Panc1 (cell line): ENCODE data around the gene MYO16. TPM values are rescaled to one million over a fixed set of nuclear protein-coding genes. Genes with fewer than 3 reads are reported as not detected.

Source experiments
- ATAC-seq: fragments of 200-7000 bp; cut with Tn5 transposase; 2 replicates; pipeline ENCODE4 v1.9.1; 2020; ENCODE audit warnings: mild to moderate bottlenecking, moderate library complexity
- BruUV-seq: library from RNA; stranded (reverse); fragments of 400-500 nt; replicated peaks from 2 replicates; lab custom pipeline; 2021; lab: Mats Ljungman, UMichigan
- CTCF ChIA-PET: fragments of 300-600 bp; sonication (Branson Sonifier 250); formaldehyde crosslinking; loops from one replicate; lab custom pipeline; 2022; ENCODE audit warnings: antibody characterized with exemption; lab: Charles Lee
- POLR2A ChIA-PET: fragments of 300-600 bp; sonication (Branson Sonifier 250); formaldehyde crosslinking; loops from one replicate; lab custom pipeline; 2022; ENCODE audit warnings: antibody characterized with exemption; lab: Charles Lee
- DNase-seq: peaks from one replicate; pipeline ENCODE4 v3.0.0-alpha.2; 2010; ENCODE audit warnings: low read depth, low spot score
- H3K27ac ChIP-seq: 2 replicates; pipeline ENCODE4 v1.5.1; 2011; ENCODE audit warnings: mild to moderate bottlenecking, low read length, inconsistent platforms
- H3K27me3 ChIP-seq: fragments of 200-500 bp; sonication (Bioruptor generic); 2 replicates; pipeline ENCODE4 v1.6.0; 2014; ENCODE audit warnings: low read length, inconsistent platforms; ENCODE audit not compliant: control insufficient read depth, insufficient read depth
- H3K36me3 ChIP-seq: fragments of 200-500 bp; sonication (Bioruptor generic); 2 replicates; pipeline ENCODE4 v1.5.1; 2014; ENCODE audit warnings: inconsistent platforms, mild to moderate bottlenecking, low read length, moderate library complexity; ENCODE audit not compliant: control insufficient read depth, insufficient read depth
- H3K4me1 ChIP-seq: 2 replicates; pipeline ENCODE4 v1.5.1; 2011; ENCODE audit warnings: inconsistent platforms, mild to moderate bottlenecking, low read length, moderate library complexity; ENCODE audit not compliant: control insufficient read depth, insufficient read depth
- H3K4me3 ChIP-seq, 2 experiments: 2 replicates each; pipeline ENCODE4 v1.5.1; 2011 to 2012; ENCODE audit warnings: low read depth in 2 of 2, low read length in 2 of 2, mild to moderate bottlenecking in 2 of 2, inconsistent platforms in 1 of 2, moderate library complexity in 1 of 2
- H3K9me3 ChIP-seq: fragments of 200-500 bp; sonication (Bioruptor generic); 2 replicates; pipeline ENCODE4 v1.5.1; 2014; ENCODE audit warnings: low read depth, mild to moderate bottlenecking, inconsistent platforms, low read length, moderate library complexity; ENCODE audit not compliant: control insufficient read depth, insufficient read depth
- POLR2AphosphoS5 ChIP-seq: IDR thresholded peaks from 2 replicates; pipeline ENCODE4 v1.6.1; 2012; ENCODE audit warnings: mild to moderate bottlenecking, low read depth, low read length, moderate library complexity
- SIN3A ChIP-seq: IDR thresholded peaks from 2 replicates; pipeline ENCODE4 v1.6.1; 2012; ENCODE audit warnings: low read depth, mild to moderate bottlenecking, low read length, moderate library complexity, borderline replicate concordance; ENCODE audit not compliant: insufficient read depth
- TCF7L2 ChIP-seq: IDR thresholded peaks from 2 replicates; pipeline ENCODE4 v1.6.1; 2011; ENCODE audit warnings: mild to moderate bottlenecking, low read depth, low read length, inconsistent platforms
- in situ Hi-C: cut with HindIII; loops from 2 replicates; pipeline ENCODE4 v1.10.0; 2016; ENCODE audit warnings: low sequenced_read_pairs, low pct_unique_long_range_greater_than_20kb
- intact Hi-C: fragments of 100-400 bp; cut with micrococcal nuclease; formaldehyde crosslinking; loops from one replicate; pipeline ENCODE4 v1.10.0; 2022; ENCODE audit not compliant: unreplicated experiment
- total RNA-seq: library from RNA; stranded (reverse); gene quantifications from one replicate; pipeline ENCODE4 v1.2.1, GENCODE V29; 2021; ENCODE audit not compliant: unreplicated experiment
- TF ChIP-seq, protein P1 (sequence below): fragments of 450-650 bp; IDR thresholded peaks from 2 replicates; pipeline ENCODE4 v1.5.1; 2017; ENCODE audit warnings: mild to moderate bottlenecking
- TF ChIP-seq, protein P2 (sequence below), 2 experiments: IDR thresholded peaks; 2 replicates each; pipeline ENCODE4 v1.6.1; 2011 to 2012; ENCODE audit warnings: low read depth in 2 of 2, control low read depth in 1 of 2, low read length in 1 of 2, mild to moderate bottlenecking in 1 of 2, moderate library complexity in 1 of 2; ENCODE audit not compliant: insufficient read depth in 1 of 2

The MYO16 gene
- total RNA-seq, 1 experiment from 2014 or later: 0.08 TPM

DNA sequence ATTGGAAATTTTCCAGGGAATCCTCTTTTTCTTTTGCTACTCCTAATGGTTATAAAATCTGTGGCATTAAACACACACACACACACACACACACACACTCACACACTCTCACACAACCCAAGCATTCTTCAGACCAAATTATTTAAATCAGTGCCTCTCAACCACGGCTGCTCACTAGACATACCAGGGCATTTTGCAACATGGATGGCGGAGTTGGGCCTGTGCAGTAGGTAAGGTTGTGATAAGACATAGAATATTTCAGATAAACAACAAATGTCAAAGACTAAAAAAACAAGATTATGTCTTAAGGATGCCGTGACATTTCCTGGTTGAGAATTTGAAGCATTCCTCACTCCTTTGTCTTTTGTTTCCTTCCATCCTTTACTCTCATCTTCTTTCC is 443.1 kb downstream of the MYO16 start:
- ChIA-PET CTCF (interaction anchor here (0.7 kb wide), 1 partner anchor 398 kb away, joined by 3 read pairs; no protein-coding TSS in a partner anchor), POLR2A (no interaction called here)
- no peaks in the 10 kb centered on the region for H3K4me1 ChIP-seq
- no peaks in the 10 kb centered on the region for H3K9me3 ChIP-seq
- H3K27ac ChIP-seq: no peak overlapping the region
- intact Hi-C loops (no loop called here), in situ Hi-C loops (no loop called here)
- BruUV-seq: no TSS peak
- no peak for ATAC-seq
- H3K4me3 ChIP-seq: no peak overlapping the region
- DNase-seq: no peak
- no peaks in the 10 kb centered on the region for H3K27me3 ChIP-seq
- no peaks in the 10 kb centered on the region for H3K36me3 ChIP-seq
- TF ChIP-seq POLR2AphosphoS5 (no peak), TCF7L2 (no peak), SIN3A (no peak)
- TF ChIP-seq, protein P1, sequence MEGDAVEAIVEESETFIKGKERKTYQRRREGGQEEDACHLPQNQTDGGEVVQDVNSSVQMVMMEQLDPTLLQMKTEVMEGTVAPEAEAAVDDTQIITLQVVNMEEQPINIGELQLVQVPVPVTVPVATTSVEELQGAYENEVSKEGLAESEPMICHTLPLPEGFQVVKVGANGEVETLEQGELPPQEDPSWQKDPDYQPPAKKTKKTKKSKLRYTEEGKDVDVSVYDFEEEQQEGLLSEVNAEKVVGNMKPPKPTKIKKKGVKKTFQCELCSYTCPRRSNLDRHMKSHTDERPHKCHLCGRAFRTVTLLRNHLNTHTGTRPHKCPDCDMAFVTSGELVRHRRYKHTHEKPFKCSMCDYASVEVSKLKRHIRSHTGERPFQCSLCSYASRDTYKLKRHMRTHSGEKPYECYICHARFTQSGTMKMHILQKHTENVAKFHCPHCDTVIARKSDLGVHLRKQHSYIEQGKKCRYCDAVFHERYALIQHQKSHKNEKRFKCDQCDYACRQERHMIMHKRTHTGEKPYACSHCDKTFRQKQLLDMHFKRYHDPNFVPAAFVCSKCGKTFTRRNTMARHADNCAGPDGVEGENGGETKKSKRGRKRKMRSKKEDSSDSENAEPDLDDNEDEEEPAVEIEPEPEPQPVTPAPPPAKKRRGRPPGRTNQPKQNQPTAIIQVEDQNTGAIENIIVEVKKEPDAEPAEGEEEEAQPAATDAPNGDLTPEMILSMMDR: no peak
- TF ChIP-seq, protein P2, sequence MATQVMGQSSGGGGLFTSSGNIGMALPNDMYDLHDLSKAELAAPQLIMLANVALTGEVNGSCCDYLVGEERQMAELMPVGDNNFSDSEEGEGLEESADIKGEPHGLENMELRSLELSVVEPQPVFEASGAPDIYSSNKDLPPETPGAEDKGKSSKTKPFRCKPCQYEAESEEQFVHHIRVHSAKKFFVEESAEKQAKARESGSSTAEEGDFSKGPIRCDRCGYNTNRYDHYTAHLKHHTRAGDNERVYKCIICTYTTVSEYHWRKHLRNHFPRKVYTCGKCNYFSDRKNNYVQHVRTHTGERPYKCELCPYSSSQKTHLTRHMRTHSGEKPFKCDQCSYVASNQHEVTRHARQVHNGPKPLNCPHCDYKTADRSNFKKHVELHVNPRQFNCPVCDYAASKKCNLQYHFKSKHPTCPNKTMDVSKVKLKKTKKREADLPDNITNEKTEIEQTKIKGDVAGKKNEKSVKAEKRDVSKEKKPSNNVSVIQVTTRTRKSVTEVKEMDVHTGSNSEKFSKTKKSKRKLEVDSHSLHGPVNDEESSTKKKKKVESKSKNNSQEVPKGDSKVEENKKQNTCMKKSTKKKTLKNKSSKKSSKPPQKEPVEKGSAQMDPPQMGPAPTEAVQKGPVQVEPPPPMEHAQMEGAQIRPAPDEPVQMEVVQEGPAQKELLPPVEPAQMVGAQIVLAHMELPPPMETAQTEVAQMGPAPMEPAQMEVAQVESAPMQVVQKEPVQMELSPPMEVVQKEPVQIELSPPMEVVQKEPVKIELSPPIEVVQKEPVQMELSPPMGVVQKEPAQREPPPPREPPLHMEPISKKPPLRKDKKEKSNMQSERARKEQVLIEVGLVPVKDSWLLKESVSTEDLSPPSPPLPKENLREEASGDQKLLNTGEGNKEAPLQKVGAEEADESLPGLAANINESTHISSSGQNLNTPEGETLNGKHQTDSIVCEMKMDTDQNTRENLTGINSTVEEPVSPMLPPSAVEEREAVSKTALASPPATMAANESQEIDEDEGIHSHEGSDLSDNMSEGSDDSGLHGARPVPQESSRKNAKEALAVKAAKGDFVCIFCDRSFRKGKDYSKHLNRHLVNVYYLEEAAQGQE (IDR thresholded peaks at IDR 0.05; ENCODE audit: insufficient read depth in 1 of 2, low read depth in 2 of 2, low read length in 1 of 2): no peak

DNA sequence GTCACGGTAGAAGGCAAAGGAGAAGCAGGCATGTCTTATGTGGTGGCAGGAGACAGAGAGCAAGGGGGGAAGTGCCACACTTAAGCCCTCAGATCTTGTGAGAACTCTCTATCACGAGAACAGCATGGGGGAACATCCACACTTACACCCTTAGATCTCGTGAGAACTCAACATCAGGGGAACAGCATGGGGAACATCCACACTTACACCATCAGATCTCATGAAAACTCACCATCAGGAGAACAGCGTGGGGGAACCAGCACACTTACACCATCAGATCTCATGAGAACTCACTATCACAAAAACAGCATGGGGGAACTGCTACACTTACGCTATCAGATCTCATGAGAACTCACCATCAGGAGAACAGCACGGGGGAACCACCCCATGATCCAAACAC is 445.0 kb downstream of the MYO16 start:
- POLR2A ChIA-PET: no interaction called here
- in situ Hi-C loops: no loop called here
- no peak overlapping the region for H3K4me3 ChIP-seq

More for the DNA sequence above, 445.0 kb downstream of the MYO16 start:
- intact Hi-C loops: no loop called here
- DNase-seq (no peak), ATAC-seq (no peak)
- Histone ChIP-seq H3K27ac (no peak overlapping the region), H3K9me3 (no peaks in the 10 kb centered on the region), H3K36me3 (no peaks in the 10 kb centered on the region), H3K27me3 (no peaks in the 10 kb centered on the region), H3K4me1 (no peaks in the 10 kb centered on the region)
- BruUV-seq: no TSS peak
- CTCF ChIA-PET: no interaction called here
- TF ChIP-seq POLR2AphosphoS5: no peak
- TF ChIP-seq, protein P2 (IDR thresholded peaks at IDR 0.05; ENCODE audit: insufficient read depth in 1 of 2, low read depth in 2 of 2, low read length in 1 of 2): no peak
- no peak for TF ChIP-seq SIN3A
- no peak for TF ChIP-seq TCF7L2
- TF ChIP-seq, protein P1: no peak
